ENCODE measurements around the gene RASIP1.
"Not testable (repeated sequence)": the region's sequence is repeated elsewhere in the genome, so short reads cannot be mapped to it uniquely, and the experiment has no call there.

- not testable (repeated sequence) for TF ChIP-seq EZH2 (IDR thresholded peaks at IDR 0.05; ENCODE audit: low read length, unreplicated experiment); CTCF (conservative IDR thresholded peaks at IDR 0.05; ENCODE audit: low read depth, low read length); EZH2phosphoT487 (IDR thresholded peaks at IDR 0.05; ENCODE audit: borderline replicate concordance, low read length)
Measured at GRCh38 chr19:48693629-48694028, 46.8 kb downstream of the RASIP1 start.

Data from PC-3 (cell line).